ENCODE results near the gene CCL16. TPM values are rescaled to one million over a fixed set of nuclear protein-coding genes. Genes with fewer than 3 reads are reported as not detected.

Gene CCL16
- total and polyA plus RNA-seq, 2 of the 4 experiments (the other 2 are of a cell fraction) = not detected

- Histone ChIP-seq H3K4me2 (ENCODE audit: low read depth, low read length) (no peak overlapping the region), H2BK5ac (ENCODE audit: low read depth, low read length, poor library complexity, severe bottlenecking) (no peak overlapping the region), H3K14ac (replicated peaks; ENCODE audit: low read depth, low read length) (no peak overlapping the region), H3K4me1 (ENCODE audit: control insufficient read depth, insufficient read depth, low read length) (peaks cover 6% of the 10 kb centered on the region), H3K9ac (ENCODE audit: low read depth, low read length) (no peak overlapping the region), H2BK120ac (ENCODE audit: low read depth, low read length) (no peak overlapping the region), H2AK5ac (ENCODE audit: low read depth, low read length) (no peak overlapping the region), H4K20me1 (ENCODE audit: insufficient read depth, low read length) (no peaks in the 10 kb centered on the region), H3K18ac (ENCODE audit: low read depth, low read length) (no peak overlapping the region), H2AK9ac (replicated peaks; ENCODE audit: low read depth, low read length, poor library complexity) (no peak overlapping the region), H3K9me3 (ENCODE audit: control insufficient read depth, insufficient read depth, low read length) (no peaks in the 10 kb centered on the region), H3K56ac (ENCODE audit: extremely low read depth, insufficient read depth, low read length) (no peak overlapping the region), H3K79me1 (ENCODE audit: low read depth in 1 of 2, low read length in 2 of 2) (no peaks in the 10 kb centered on the region), H4K8ac (ENCODE audit: low read depth in 2 of 2, low read length in 2 of 2) (no peak overlapping the region), H3K4me3 (ENCODE audit: insufficient read depth, low read depth, low read length) (no peak overlapping the region), H2AFZ (replicated peaks; ENCODE audit: low read length, poor library complexity) (no peak overlapping the region), H3K4ac (ENCODE audit: low read depth, low read length) (no peak overlapping the region), H3K36me3 (ENCODE audit: control insufficient read depth, insufficient read depth, low read length) (no peaks in the 10 kb centered on the region), H4K91ac (ENCODE audit: insufficient read depth, low read depth, low read length) (no peak overlapping the region), H2BK15ac (ENCODE audit: low read depth, low read length) (no peak overlapping the region), H3K23ac (ENCODE audit: low read depth, low read length) (no peak overlapping the region), H3K9me1 (ENCODE audit: insufficient read depth, low read length) (no peaks in the 10 kb centered on the region; the same call in 1 of the 2 replicates), H3K27me3 (ENCODE audit: control insufficient read depth, insufficient read depth, low read length) (peaks cover 3% of the 10 kb centered on the region; the same call in 1 of the 2 replicates), H2BK20ac (ENCODE audit: low read depth, low read length) (no peak overlapping the region), H4K5ac (ENCODE audit: low read depth, low read length) (no peak overlapping the region), H3K27ac (ENCODE audit: insufficient read depth, low read length) (no peak overlapping the region)
- BruUV-seq (replicated peaks) = no TSS peak
- peak; percentile 23; the same call in 1 of the 2 replicates for TF ChIP-seq BHLHE40 (IDR thresholded peaks at IDR 0.05; ENCODE audit: low read depth, low read length)
- TF ChIP-seq RFX5 (IDR thresholded peaks at IDR 0.05; ENCODE audit: low read depth, low read length) = no peak
- WGBS, 2 experiments (ENCODE audit: extremely low coverage in 2 of 2, insufficient read length in 1 of 2) = no CpG with 5 or more reads among the region's 4 CpGs
- no peak for DNase-seq
- in situ Hi-C loops (cut with MboI; ENCODE audit: low sequenced_read_pairs) = loop anchor here (5.0 kb wide), 1 partner anchor 174 kb away; no protein-coding TSS in a partner anchor
- no peak; the same call in 1 of the 2 replicates for ATAC-seq (ENCODE audit: low read depth)
- dilution Hi-C loops (cut with HindIII; ENCODE audit: low sequenced_read_pairs, unreplicated experiment) = no loop called here
- intact Hi-C loops (cut with micrococcal nuclease) = no loop called here
- CTCF ChIA-PET = interaction anchor here (1.3 kb wide), 1 partner anchor 510 kb away, joined by 3 read pairs; no protein-coding TSS in a partner anchor
- POLR2A ChIA-PET (ENCODE audit: unreplicated experiment) = no interaction called here
These were observed 8.4 kb downstream of the CCL16 start for GRCh38 chr17:35972945-35973332.
